Fibroblast of lung (primary cell): ENCODE results near the gene GRAMD4. TPM values are rescaled to one million over a fixed set of nuclear protein-coding genes. Genes with fewer than 3 reads are reported as not detected.

Experiments used
- DNase-seq, 2 donors: peaks; one replicate each; pipeline versions ENCODE4 v3.0.0 to v3.0.0-alpha.2; 2010; ENCODE audit warnings: low read depth in 2 of 2
- H2AFZ ChIP-seq: 2 replicates; pipeline ENCODE4 v1.5.1; 2012; ENCODE audit warnings: low read length, control low read depth, inconsistent platforms
- H3K27ac ChIP-seq: 2 replicates; pipeline ENCODE4 v1.5.1; 2011; ENCODE audit warnings: low read length, control low read depth; ENCODE audit not compliant: insufficient read depth
- H3K27me3 ChIP-seq: 2 replicates; pipeline ENCODE4 v1.5.1; 2011; ENCODE audit warnings: mild to moderate bottlenecking, low read length; ENCODE audit not compliant: control insufficient read depth, insufficient read depth
- H3K36me3 ChIP-seq: 2 replicates; pipeline ENCODE4 v1.5.1; 2011; ENCODE audit warnings: low read length; ENCODE audit not compliant: control insufficient read depth, insufficient read depth
- H3K4me1 ChIP-seq: 2 replicates; pipeline ENCODE4 v1.5.1; 2011; ENCODE audit warnings: low read length; ENCODE audit not compliant: control insufficient read depth, insufficient read depth; ENCODE audit errors: extremely low read depth
- H3K4me2 ChIP-seq: 2 replicates; pipeline ENCODE4 v1.5.1; 2011; ENCODE audit warnings: low read length, control low read depth; ENCODE audit not compliant: insufficient read depth; ENCODE audit errors: extremely low read depth
- H3K4me3 ChIP-seq, 4 experiments: fragments of 200-600 bp in 1 of 4; sonication (generic) in 1 of 4; replicated peaks in 1 of 4; 2 replicates each; pipeline ENCODE4 v1.5.1; 2011 to 2016; ENCODE audit warnings: low read length in 4 of 4, low read depth in 3 of 4, mild to moderate bottlenecking in 3 of 4, control low read depth in 2 of 4, inconsistent platforms in 1 of 4, mixed read lengths in 1 of 4; ENCODE audit not compliant: insufficient read depth in 1 of 4; ENCODE audit errors: control extremely low read depth in 1 of 4
- H3K79me2 ChIP-seq: 2 replicates; pipeline ENCODE4 v1.5.1; 2012; ENCODE audit warnings: mild to moderate bottlenecking, low read length, inconsistent platforms; ENCODE audit not compliant: control insufficient read depth, insufficient read depth
- H3K9ac ChIP-seq: 2 replicates; pipeline ENCODE4 v1.5.1; 2011; ENCODE audit warnings: mild to moderate bottlenecking, low read length, control low read depth; ENCODE audit not compliant: insufficient read depth
- H3K9me3 ChIP-seq: 2 replicates; pipeline ENCODE4 v1.5.1; 2012; ENCODE audit warnings: low read depth, low read length; ENCODE audit not compliant: control insufficient read depth, insufficient read depth
- H4K20me1 ChIP-seq: 2 replicates; pipeline ENCODE4 v1.5.1; 2011; ENCODE audit warnings: low read length; ENCODE audit not compliant: control insufficient read depth, insufficient read depth; ENCODE audit errors: extremely low read depth
- EZH2 ChIP-seq: IDR thresholded peaks from 2 replicates; pipeline ENCODE4 v1.5.1; 2012; ENCODE audit warnings: low read length, control low read depth, mild to moderate bottlenecking; ENCODE audit errors: missing control alignments
- polyA plus RNA-seq, 2 donors: library from polyadenylated mRNA; depleted of rRNA in 1 of 2; stranded (reverse) in 1 of 2; unstranded in 1 of 2; fragments of >200 nt; gene quantifications; 2 replicates each; pipeline ENCODE4 v1.2.1, GENCODE V29; 2011 to 2012; ENCODE audit warnings: missing spikeins in 1 of 2
- total RNA-seq: library from RNA; depleted of rRNA; stranded (reverse); fragments of >200 nt; gene quantifications from 2 replicates; pipeline ENCODE4 v1.2.1, GENCODE V29; 2014
- TF ChIP-seq, protein P1 (sequence below), 2 donors: IDR thresholded peaks in 1 of 2; conservative IDR thresholded peaks in 1 of 2; 1 replicate in 1 of 2; 2 replicates in 1 of 2; pipeline ENCODE4 v1.5.1; 2011 to 2012; ENCODE audit warnings: low read length in 2 of 2, control low read depth in 1 of 2, inconsistent platforms in 1 of 2, low read depth in 1 of 2, mild to moderate bottlenecking in 1 of 2

Gene GRAMD4
- total and polyA plus RNA-seq, 2 donors (not counting 1 experiment from before 2014, with no cell fraction given) = 7.5 to 37.3 TPM

DNA sequence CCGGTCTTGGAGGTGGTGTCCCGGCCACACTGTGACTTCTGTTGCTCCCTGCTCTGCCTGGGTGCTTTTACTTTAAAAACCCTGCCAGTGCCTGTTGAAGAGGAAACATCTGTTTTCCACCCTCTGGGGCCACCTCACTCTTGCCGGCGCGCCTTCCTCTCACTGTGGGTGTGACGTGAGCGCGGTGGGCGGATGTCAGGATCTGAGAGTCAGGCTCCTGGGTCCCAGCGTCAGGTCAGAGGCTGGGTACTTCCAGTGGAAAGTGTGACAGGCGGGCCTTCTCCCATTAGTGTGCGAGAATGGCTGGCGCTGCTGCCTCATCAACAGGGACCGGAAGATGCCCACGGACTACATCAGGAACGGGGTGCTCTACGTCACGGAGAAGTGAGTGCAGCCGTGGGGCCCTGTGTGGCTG, 54.2 kb downstream of the GRAMD4 start:
- TF ChIP-seq, protein P1, sequence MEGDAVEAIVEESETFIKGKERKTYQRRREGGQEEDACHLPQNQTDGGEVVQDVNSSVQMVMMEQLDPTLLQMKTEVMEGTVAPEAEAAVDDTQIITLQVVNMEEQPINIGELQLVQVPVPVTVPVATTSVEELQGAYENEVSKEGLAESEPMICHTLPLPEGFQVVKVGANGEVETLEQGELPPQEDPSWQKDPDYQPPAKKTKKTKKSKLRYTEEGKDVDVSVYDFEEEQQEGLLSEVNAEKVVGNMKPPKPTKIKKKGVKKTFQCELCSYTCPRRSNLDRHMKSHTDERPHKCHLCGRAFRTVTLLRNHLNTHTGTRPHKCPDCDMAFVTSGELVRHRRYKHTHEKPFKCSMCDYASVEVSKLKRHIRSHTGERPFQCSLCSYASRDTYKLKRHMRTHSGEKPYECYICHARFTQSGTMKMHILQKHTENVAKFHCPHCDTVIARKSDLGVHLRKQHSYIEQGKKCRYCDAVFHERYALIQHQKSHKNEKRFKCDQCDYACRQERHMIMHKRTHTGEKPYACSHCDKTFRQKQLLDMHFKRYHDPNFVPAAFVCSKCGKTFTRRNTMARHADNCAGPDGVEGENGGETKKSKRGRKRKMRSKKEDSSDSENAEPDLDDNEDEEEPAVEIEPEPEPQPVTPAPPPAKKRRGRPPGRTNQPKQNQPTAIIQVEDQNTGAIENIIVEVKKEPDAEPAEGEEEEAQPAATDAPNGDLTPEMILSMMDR (conservative IDR thresholded peaks at IDR 0.05 in 1 of 2, IDR thresholded peaks at IDR 0.05 in 1 of 2; ENCODE audit: low read depth in 1 of 2, low read length in 2 of 2) = no peak
- TF ChIP-seq EZH2 = no peak
- Histone ChIP-seq H3K27ac (no peak overlapping the region), H3K79me2 (no peaks in the 10 kb centered on the region), H3K27me3 (no peaks in the 10 kb centered on the region), H4K20me1 (no peaks in the 10 kb centered on the region), H3K9ac (no peak overlapping the region), H3K36me3 (no peaks in the 10 kb centered on the region), H3K4me3 (no peak overlapping the region), H3K4me1 (no peaks in the 10 kb centered on the region), H3K4me2 (no peak overlapping the region), H2AFZ (no peak overlapping the region), H3K9me3 (no peaks in the 10 kb centered on the region)
- no peak for DNase-seq

DNA sequence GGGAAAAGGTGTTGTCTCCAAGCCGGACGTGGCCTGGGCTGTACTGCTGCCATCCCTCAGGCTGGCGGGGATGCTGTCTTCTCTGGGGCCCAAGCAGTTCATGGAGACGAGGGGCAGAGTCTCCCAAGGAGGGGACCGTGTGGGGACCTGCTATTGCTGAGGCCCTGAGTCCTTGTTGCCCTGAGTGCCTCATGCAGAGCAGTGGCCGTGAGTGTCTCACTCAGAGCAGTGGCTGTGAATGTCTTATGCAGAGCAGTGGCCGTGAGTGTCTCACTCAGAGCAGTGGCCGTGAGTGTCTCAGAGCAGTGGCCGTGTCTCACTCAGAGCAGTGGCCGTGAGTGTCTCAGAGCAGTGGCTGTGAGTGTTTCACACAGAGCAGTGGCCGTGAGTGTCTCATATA, 54.7 kb downstream of the GRAMD4 start:
- Histone ChIP-seq H3K27ac (no peak overlapping the region), H3K79me2 (no peaks in the 10 kb centered on the region), H3K4me1 (peaks cover 1% of the 10 kb centered on the region), H3K9ac (no peak overlapping the region), H3K4me2 (no peak overlapping the region), H3K27me3 (no peaks in the 10 kb centered on the region), H3K36me3 (no peaks in the 10 kb centered on the region), H4K20me1 (no peaks in the 10 kb centered on the region), H3K9me3 (no peaks in the 10 kb centered on the region), H3K4me3 (no peak overlapping the region), H2AFZ (no peak overlapping the region)
- TF ChIP-seq, protein P1 (conservative IDR thresholded peaks at IDR 0.05 in 1 of 2, IDR thresholded peaks at IDR 0.05 in 1 of 2; ENCODE audit: low read depth in 1 of 2, low read length in 2 of 2) = no peak
- no peak for TF ChIP-seq EZH2
- DNase-seq = no peak

DNA sequence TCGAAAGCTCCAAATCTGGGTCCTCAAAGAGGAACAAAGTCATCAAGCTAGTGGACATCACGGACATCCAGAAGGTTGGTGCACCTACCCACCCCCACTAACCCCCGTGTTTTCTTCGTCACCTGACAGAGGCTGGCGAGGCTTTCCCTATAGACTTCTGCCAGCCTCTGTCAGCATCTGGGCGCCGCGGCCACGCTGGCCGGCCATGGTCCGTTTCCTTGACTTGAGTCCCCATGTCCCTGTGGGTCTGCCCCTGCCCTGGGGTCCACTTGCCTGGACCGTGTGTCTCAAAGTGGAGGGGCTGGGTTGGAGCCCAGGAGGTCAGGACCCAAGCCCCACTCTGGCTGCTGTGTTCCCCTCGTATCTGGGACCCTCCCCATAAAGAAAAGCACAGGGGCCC, 55.3 kb downstream of the GRAMD4 start:
- Histone ChIP-seq H3K9me3 (no peaks in the 10 kb centered on the region), H3K4me3 (no peak overlapping the region), H3K27ac (no peak overlapping the region), H3K79me2 (no peaks in the 10 kb centered on the region), H3K36me3 (no peaks in the 10 kb centered on the region), H2AFZ (no peak overlapping the region), H3K27me3 (no peaks in the 10 kb centered on the region), H3K4me1 (peaks cover 3% of the 10 kb centered on the region), H3K4me2 (no peak overlapping the region), H3K9ac (no peak overlapping the region), H4K20me1 (no peaks in the 10 kb centered on the region)
- no peak for DNase-seq
- TF ChIP-seq, protein P1 (conservative IDR thresholded peaks at IDR 0.05 in 1 of 2, IDR thresholded peaks at IDR 0.05 in 1 of 2; ENCODE audit: low read depth in 1 of 2, low read length in 2 of 2) = no peak
- TF ChIP-seq EZH2 = no peak
